ENCODE measurements around the gene DNM3. TPM values are rescaled to one million over a fixed set of nuclear protein-coding genes. Genes with fewer than 3 reads are reported as not detected.

Gene DNM3
- total and polyA plus RNA-seq, 2 of the 8 experiments (the other 6 are each of a cell fraction or from before 2014, with no cell fraction given) = 2.0 to 8.5 TPM

DNA sequence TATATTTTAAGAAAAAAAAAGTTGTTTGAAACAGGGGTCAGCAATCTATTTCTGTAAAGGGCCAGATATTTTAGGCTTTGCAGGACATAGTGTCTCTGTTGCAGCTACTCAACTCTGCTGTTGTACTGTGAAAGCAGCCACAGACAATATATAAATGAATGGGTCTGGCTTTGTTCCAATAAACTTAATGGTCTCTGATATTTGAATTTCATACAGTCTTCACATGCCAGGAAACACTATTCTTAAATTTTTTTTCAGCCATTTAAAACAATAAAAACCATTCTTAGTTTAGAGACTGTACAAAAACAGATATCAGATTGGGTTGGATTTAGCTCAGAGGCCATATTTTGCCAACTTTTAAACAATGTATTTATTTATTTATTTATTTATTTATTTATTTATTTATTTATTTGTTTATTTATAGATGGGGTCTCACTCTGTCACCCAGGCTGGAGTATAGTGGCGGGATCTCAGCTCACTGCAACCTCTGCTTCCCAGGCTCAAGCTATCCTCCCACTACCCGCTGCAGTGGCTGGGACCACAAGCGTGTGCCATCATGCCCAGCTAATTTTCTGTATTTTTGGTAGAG, 102.8 kb downstream of the DNM3 start (continued):
- TF ChIP-seq KDM1A (IDR thresholded peaks at IDR 0.05; ENCODE audit: borderline replicate concordance, low read length) (no peak), TBP (IDR thresholded peaks at IDR 0.05; ENCODE audit: low read depth, low read length) (no peak), ASH2L (IDR thresholded peaks at IDR 0.05; ENCODE audit: low read length) (no peak), YY1 (IDR thresholded peaks at IDR 0.05; ENCODE audit: low read depth, low read length) (no peak)

Data from H1 (cell line).